ENCODE results near the gene RNF38. TPM values are rescaled to one million over a fixed set of nuclear protein-coding genes. Genes with fewer than 3 reads are reported as not detected.

RNF38 gene
- total RNA-seq, 1 experiment from 2014 or later: 60.2 TPM

DNA sequence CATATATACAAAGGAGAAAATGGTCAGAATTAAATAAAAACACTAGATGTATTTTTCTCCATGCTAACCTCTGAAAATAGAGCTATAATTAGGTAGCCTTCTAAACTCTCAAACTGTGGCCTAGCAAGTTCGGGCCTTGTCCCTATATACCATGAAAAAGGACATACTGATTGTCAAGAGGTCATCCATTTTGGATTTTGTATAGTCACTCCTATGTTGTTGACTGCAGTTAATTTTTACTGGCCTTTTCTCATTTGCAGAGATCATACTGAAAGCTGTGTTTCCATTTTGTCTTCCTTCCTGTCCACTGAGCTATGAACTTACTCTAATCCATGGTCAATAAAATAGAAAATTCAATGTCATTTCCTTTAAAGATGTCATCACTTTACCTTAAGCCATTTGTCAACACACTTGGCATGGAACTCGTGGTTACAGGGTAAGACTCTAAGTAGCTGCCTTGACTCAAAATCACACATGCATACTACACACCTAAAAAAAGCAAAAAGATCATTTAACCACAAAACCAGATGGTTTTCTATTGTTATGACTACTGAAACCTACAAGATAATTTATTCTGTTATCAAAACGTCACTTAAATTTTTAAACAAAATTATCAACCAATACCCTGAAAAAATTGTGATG, 58.0 kb downstream of the RNF38 start:
- H4K20me1 ChIP-seq (ENCODE audit: control insufficient read depth, insufficient read depth, insufficient read length): no peaks in the 10 kb centered on the region
- H3K9me3 Mint-ChIP-seq: no peaks in the 10 kb centered on the region
- H2BK15ac ChIP-seq (ENCODE audit: low read depth, low read length): no peak overlapping the region
- H3T11ph ChIP-seq (ENCODE audit: low read length): no peak overlapping the region
- no peak overlapping the region for H2BK5ac ChIP-seq (ENCODE audit: insufficient read length, low read length)
- H2AK5ac ChIP-seq (ENCODE audit: insufficient read length, low read length): no peak overlapping the region
- no peaks in the 10 kb centered on the region for H3K27me3 Mint-ChIP-seq (ENCODE audit: low read depth)
- H2AFZ ChIP-seq (ENCODE audit: low read length): no peak overlapping the region
- 0 out of 4 replicates have a peak, but pooled peaks cover 0 to 3% of the 10 kb centered on the region in 2 experiments for H3K4me1 Mint-ChIP-seq
- H3K27ac ChIP-seq (ENCODE audit: insufficient read length, low read depth, low read length): no peak overlapping the region
- no peak overlapping the region for H3K14ac ChIP-seq (ENCODE audit: insufficient read depth, low read length)
- H3K79me2 ChIP-seq (ENCODE audit: insufficient read depth, low read length): no peaks in the 10 kb centered on the region
- H3K4me2 ChIP-seq (ENCODE audit: insufficient read depth, insufficient read length, low read length): no peak overlapping the region
- peaks cover 42 to 87% (median 82%) of the 10 kb centered on the region in 3 experiments; a peak in 6 of 7 replicates for H3K36me3 Mint-ChIP-seq (ENCODE audit: insufficient read depth in 1 of 3, low read depth in 3 of 3)
- H3K4me3 Mint-ChIP-seq: no peak overlapping the region
- no peak for TF ChIP-seq CTCF (conservative IDR thresholded peaks at IDR 0.05)
- no peak overlapping the region for H2BK12ac ChIP-seq (ENCODE audit: insufficient read length, low read depth, low read length)
- no peak overlapping the region for H4K8ac ChIP-seq (replicated peaks; ENCODE audit: insufficient read length, low read depth, low read length)
- no peak overlapping the region for H3K23ac ChIP-seq (ENCODE audit: insufficient read length, low read depth, low read length)
- no peaks in the 10 kb centered on the region for H3K27me3 ChIP-seq (ENCODE audit: insufficient read depth, low read length)
- H3K18ac ChIP-seq (ENCODE audit: insufficient read length, low read depth, low read length): no peak overlapping the region
- no peak overlapping the region for H4K91ac ChIP-seq (ENCODE audit: insufficient read length, low read depth, low read length)
- no peak overlapping the region for H2BK20ac ChIP-seq (ENCODE audit: low read depth, low read length, poor library complexity, severe bottlenecking)
- no peak overlapping the region for H3K56ac ChIP-seq (ENCODE audit: insufficient read length, low read depth, low read length)
- no peak overlapping the region for H3K4ac ChIP-seq (ENCODE audit: low read depth, low read length)
- H3K9ac ChIP-seq (ENCODE audit: extremely low read depth, insufficient read length, low read length): no peak overlapping the region
- no peaks in the 10 kb centered on the region for H3K79me1 ChIP-seq (ENCODE audit: insufficient read depth, low read depth, low read length, poor library complexity, severe bottlenecking)
- DNase-seq: no peak
- no peaks in the 10 kb centered on the region for H3K23me2 ChIP-seq (ENCODE audit: insufficient read length, low read depth, low read length, poor library complexity, severe bottlenecking)
- H4K5ac ChIP-seq (ENCODE audit: insufficient read length, low read depth, low read length): no peak overlapping the region
- no peak overlapping the region for H3K27ac Mint-ChIP-seq
- 100% methylated on average over 1 of the region's 3 CpGs for WGBS (ENCODE audit: extremely low coverage, insufficient read length, low lambda C conversion rate)
- no peak overlapping the region for H2BK120ac ChIP-seq (ENCODE audit: low read depth, low read length, poor library complexity, severe bottlenecking)
- H3K9me3 ChIP-seq (ENCODE audit: control insufficient read depth, low read depth, low read length): no peaks in the 10 kb centered on the region
- no peaks in the 10 kb centered on the region for H3K4me1 ChIP-seq (ENCODE audit: insufficient read depth, low read length)
